Neural cell (in vitro differentiated cells): ENCODE measurements around the gene LMLN. TPM values are rescaled to one million over a fixed set of nuclear protein-coding genes. Genes with fewer than 3 reads are reported as not detected.

Experiments used
- H2AFZ ChIP-seq: fragments of 200-600, 300-800 bp; sonication (generic), shearing (Covaris generic); 2 replicates; pipeline ENCODE4 v1.6.0; 2014; ENCODE audit warnings: low read depth, mild to moderate bottlenecking, antibody characterized with exemption, low read length, moderate library complexity
- H3F3A ChIP-seq: fragments of 200-600 bp; shearing (Covaris generic); 2 replicates; pipeline ENCODE4 v1.6.1; 2016; ENCODE audit warnings: mild to moderate bottlenecking, moderate library complexity, mixed read lengths, antibody characterized with exemption, low read length; ENCODE audit not compliant: insufficient read depth, poor library complexity, severe bottlenecking
- H3K27ac ChIP-seq: fragments of 200-600, 300-800 bp; sonication (generic), shearing (Covaris generic); 2 replicates; pipeline ENCODE4 v1.5.1; 2014; ENCODE audit warnings: mild to moderate bottlenecking, low read length, moderate library complexity
- H3K27me3 ChIP-seq: fragments of 300-800, 200-600 bp; sonication (generic), shearing (Covaris generic); 2 replicates; pipeline ENCODE4 v1.6.0; 2014; ENCODE audit warnings: mild to moderate bottlenecking, low read depth, low read length, moderate library complexity; ENCODE audit not compliant: insufficient read depth
- H3K36me3 ChIP-seq: fragments of 300-800, 200-600 bp; sonication (generic), shearing (Covaris generic); 2 replicates; pipeline ENCODE4 v1.5.1; 2014; ENCODE audit warnings: mild to moderate bottlenecking, antibody characterized with exemption, low read length, moderate library complexity; ENCODE audit not compliant: insufficient read depth
- H3K4me2 ChIP-seq: fragments of 300-800, 200-600 bp; sonication (generic), shearing (Covaris generic); 2 replicates; pipeline ENCODE4 v1.6.0; 2014; ENCODE audit warnings: mild to moderate bottlenecking, low read length
- H3K4me3 ChIP-seq: fragments of 300-800, 200-600 bp; sonication (generic), shearing (Covaris generic); 2 replicates; pipeline ENCODE4 v1.5.1; 2014; ENCODE audit warnings: mild to moderate bottlenecking, low read length, moderate library complexity
- H3K79me2 ChIP-seq: fragments of 200-600 bp; shearing (Covaris generic); replicated peaks from 2 replicates; pipeline ENCODE4 v1.6.0; 2014; ENCODE audit warnings: mild to moderate bottlenecking, low read length, moderate library complexity; ENCODE audit not compliant: insufficient read depth
- H3K9ac ChIP-seq: fragments of 300-800, 200-600 bp; sonication (generic), shearing (Covaris generic); 2 replicates; pipeline ENCODE4 v1.6.1; 2016; ENCODE audit warnings: mild to moderate bottlenecking, low read length, mixed read lengths
- H3K9me2 ChIP-seq: fragments of 200-600 bp; shearing (Covaris generic); 2 replicates; pipeline ENCODE4 v1.6.1; 2016; ENCODE audit warnings: mild to moderate bottlenecking, low read length, mixed read lengths; ENCODE audit not compliant: insufficient read depth
- H3K9me3 ChIP-seq: fragments of 200-600, 300-800 bp; sonication (generic), shearing (Covaris generic); 2 replicates; pipeline ENCODE4 v1.6.1; 2016; ENCODE audit warnings: mild to moderate bottlenecking, mixed run types, low read length, moderate library complexity, mixed read lengths
- H4K20me1 ChIP-seq: fragments of 200-600 bp; shearing (Covaris generic); 2 replicates; pipeline ENCODE4 v1.6.1; 2016; ENCODE audit warnings: mild to moderate bottlenecking, mixed run types; ENCODE audit not compliant: insufficient read depth
- CTCF ChIP-seq: fragments of 450-650 bp; IDR thresholded peaks from 2 replicates; pipeline ENCODE4 v1.5.1; 2014; ENCODE audit warnings: antibody characterized with exemption, mild to moderate bottlenecking, moderate library complexity; ENCODE audit not compliant: poor library complexity, severe bottlenecking
- EP300 ChIP-seq: fragments of 450-650 bp; conservative IDR thresholded peaks from 2 replicates; pipeline ENCODE4 v1.6.1; 2014; ENCODE audit warnings: antibody characterized with exemption, mild to moderate bottlenecking, moderate library complexity; ENCODE audit not compliant: poor library complexity, severe bottlenecking
- EZH2 ChIP-seq: fragments of 200-600, 300-800 bp; shearing (Covaris generic), sonication (generic); IDR thresholded peaks from 2 replicates; pipeline ENCODE4 v1.6.1; 2014; ENCODE audit warnings: antibody characterized with exemption, low read length, borderline replicate concordance, mild to moderate bottlenecking; ENCODE audit not compliant: insufficient read depth, poor library complexity, severe bottlenecking
- MXI1 ChIP-seq: fragments of 450-650 bp; conservative IDR thresholded peaks from 2 replicates; pipeline ENCODE4 v1.6.1; 2014; ENCODE audit warnings: antibody characterized with exemption, mild to moderate bottlenecking; ENCODE audit not compliant: poor library complexity, severe bottlenecking
- REST ChIP-seq: IDR thresholded peaks from 2 replicates; pipeline ENCODE4 v1.6.1; 2012; ENCODE audit warnings: borderline replicate concordance
- SMC3 ChIP-seq: fragments of 450-650 bp; conservative IDR thresholded peaks from 2 replicates; pipeline ENCODE4 v1.6.1; 2014; ENCODE audit warnings: antibody characterized with exemption, mild to moderate bottlenecking, moderate library complexity; ENCODE audit not compliant: poor library complexity
- TAF1 ChIP-seq: IDR thresholded peaks from 2 replicates; pipeline ENCODE4 v1.6.1; 2012; ENCODE audit warnings: low read depth
- polyA plus RNA-seq: library from polyadenylated mRNA; depleted of rRNA; stranded (reverse); fragments of >200 nt; gene quantifications from 2 replicates; pipeline ENCODE4 v1.2.3, GENCODE V29; 2014

The LMLN gene
- polyA plus RNA-seq, 1 donor from 2014 or later, result 3.1 TPM

GRCh38 chr3:198026620-198027019, 66.6 kb downstream of the LMLN start:
- Histone ChIP-seq H3K4me2 (no peak overlapping the region), H3K4me3 (no peak overlapping the region), H3K27me3 (no peaks in the 10 kb centered on the region), H3K9ac (no peak overlapping the region), H3K36me3 (no peaks in the 10 kb centered on the region), H3K9me2 (no peaks in the 10 kb centered on the region), H3K9me3 (no peaks in the 10 kb centered on the region), H4K20me1 (no peaks in the 10 kb centered on the region), H3K27ac (no peak overlapping the region), H3F3A (no peaks in the 10 kb centered on the region), H2AFZ (no peak overlapping the region), H3K79me2 (no peaks in the 10 kb centered on the region)
- no peak for TF ChIP-seq CTCF
- no peak for TF ChIP-seq SMC3
- no peak for TF ChIP-seq MXI1
- TF ChIP-seq REST, result no peak
- TF ChIP-seq EZH2, result no peak

GRCh38 chr3:198027045-198027798, 67.2 kb downstream of the LMLN start:
- Histone ChIP-seq H3K4me2 (no peak overlapping the region), H3K79me2 (no peaks in the 10 kb centered on the region), H3K4me3 (no peak overlapping the region), H3K9ac (no peak overlapping the region), H3K9me2 (no peaks in the 10 kb centered on the region), H3K27ac (no peak overlapping the region), H3K27me3 (no peaks in the 10 kb centered on the region), H2AFZ (no peak overlapping the region), H3K9me3 (no peaks in the 10 kb centered on the region), H3F3A (no peaks in the 10 kb centered on the region), H4K20me1 (no peaks in the 10 kb centered on the region), H3K36me3 (no peaks in the 10 kb centered on the region)
- TF ChIP-seq SMC3 (no peak), TAF1 (no peak), EP300 (no peak), CTCF (no peak), EZH2 (no peak), REST (no peak)
